CD14-positive monocyte (primary cell): ENCODE results near the gene FBN1. TPM values are rescaled to one million over a fixed set of nuclear protein-coding genes. Genes with fewer than 3 reads are reported as not detected.

ENCODE experiments used
- DNase-seq, 3 donors: peaks; one replicate each; pipeline ENCODE4 v3.0.0-alpha.2; 2011 to 2022
- H2AFZ ChIP-seq: 2 replicates; pipeline ENCODE4 v1.6.0; 2012; ENCODE audit warnings: mild to moderate bottlenecking, low read depth, low read length, inconsistent platforms; ENCODE audit not compliant: insufficient read depth, poor library complexity, severe bottlenecking
- H3K27ac ChIP-seq, 2 donors: 1 replicate in 1 of 2; 2 replicates in 1 of 2; pipeline ENCODE4 v1.5.1; 2012 to 2013; ENCODE audit warnings: low read length in 2 of 2, control low read depth in 1 of 2, inconsistent platforms in 1 of 2, low read depth in 1 of 2, mild to moderate bottlenecking in 1 of 2
- H3K27me3 ChIP-seq, 2 donors: one replicate each; pipeline versions ENCODE4 v1.6.0 to v1.6.1; 2011 to 2013; ENCODE audit warnings: low read length in 2 of 2; ENCODE audit not compliant: control insufficient read depth in 2 of 2, insufficient read depth in 2 of 2
- H3K36me3 ChIP-seq, 2 donors: replicated peaks in 1 of 2; 1 replicate in 1 of 2; 2 replicates in 1 of 2; pipeline versions ENCODE4 v1.5.1 to v1.6.1; 2012 to 2013; ENCODE audit warnings: low read length in 2 of 2, control low read depth in 1 of 2, inconsistent platforms in 1 of 2, mild to moderate bottlenecking in 1 of 2; ENCODE audit not compliant: insufficient read depth in 2 of 2, control insufficient read depth in 1 of 2
- H3K4me1 ChIP-seq, 2 donors: 1 replicate in 1 of 2; 2 replicates in 1 of 2; pipeline versions ENCODE4 v1.5.1 to v1.6.1; 2012 to 2013; ENCODE audit warnings: low read length in 2 of 2, control low read depth in 1 of 2, inconsistent platforms in 1 of 2, mild to moderate bottlenecking in 1 of 2, moderate library complexity in 1 of 2; ENCODE audit not compliant: insufficient read depth in 2 of 2, control insufficient read depth in 1 of 2
- H3K4me2 ChIP-seq: replicated peaks from 2 replicates; pipeline ENCODE3; 2012; ENCODE audit warnings: low read length, moderate library complexity, mild to moderate bottlenecking; ENCODE audit not compliant: poor library complexity, severe bottlenecking; ENCODE audit errors: extremely low read depth
- H3K4me3 ChIP-seq, 3 experiments: fragments of 200-600 bp in 1 of 3; sonication (generic) in 1 of 3; replicated peaks in 1 of 3; 1 replicate in 2 of 3; 2 replicates in 1 of 3; pipeline ENCODE4 v1.5.1; 2011 to 2013; ENCODE audit warnings: low read length in 3 of 3, mild to moderate bottlenecking in 3 of 3, control low read depth in 2 of 3, low read depth in 2 of 3, inconsistent platforms in 1 of 3, moderate library complexity in 1 of 3
- H3K79me2 ChIP-seq: 2 replicates; pipeline ENCODE4 v1.6.0; 2012; ENCODE audit warnings: mild to moderate bottlenecking, control low read depth, inconsistent platforms, low read length, moderate library complexity; ENCODE audit not compliant: insufficient read depth
- H3K9ac ChIP-seq: 2 replicates; pipeline ENCODE4 v1.6.0; 2017; ENCODE audit warnings: low read length, mild to moderate bottlenecking; ENCODE audit not compliant: insufficient read depth, poor library complexity, severe bottlenecking
- H3K9me3 ChIP-seq, 2 donors: replicated peaks in 1 of 2; 1 replicate in 1 of 2; 2 replicates in 1 of 2; pipeline versions ENCODE4 v1.5.1 to v1.6.1; 2012 to 2013; ENCODE audit warnings: low read length in 2 of 2, control low read depth in 1 of 2; ENCODE audit not compliant: control insufficient read depth in 1 of 2, insufficient read depth in 1 of 2
- H4K20me1 ChIP-seq: 2 replicates; pipeline ENCODE4 v1.6.0; 2012; ENCODE audit warnings: mild to moderate bottlenecking, low read length, control low read depth, moderate library complexity; ENCODE audit not compliant: insufficient read depth
- H3K27ac Mint-ChIP-seq, 7 donors: one replicate each; pipeline ENCODE4 v1.8.0; 2020; ENCODE audit warnings: mild to moderate bottlenecking in 7 of 7, mixed read lengths in 7 of 7, moderate library complexity in 6 of 7, inconsistent platforms in 2 of 7
- H3K27me3 Mint-ChIP-seq, 3 donors: one replicate each; pipeline ENCODE4 v1.8.0; 2021 to 2022; ENCODE audit warnings: low read depth in 3 of 3, mild to moderate bottlenecking in 3 of 3, mixed read lengths in 3 of 3, moderate library complexity in 3 of 3, inconsistent platforms in 1 of 3
- H3K36me3 Mint-ChIP-seq, 2 donors: one replicate each; pipeline ENCODE4 v1.8.0; 2020; ENCODE audit warnings: mixed read lengths in 2 of 2, inconsistent platforms in 1 of 2, mild to moderate bottlenecking in 1 of 2
- H3K4me1 Mint-ChIP-seq: one replicate; pipeline ENCODE4 v1.8.0; 2020; ENCODE audit warnings: mild to moderate bottlenecking, mixed read lengths
- H3K4me3 Mint-ChIP-seq, 2 donors: one replicate each; pipeline ENCODE4 v1.8.0; 2020; ENCODE audit warnings: mild to moderate bottlenecking in 2 of 2, mixed read lengths in 2 of 2, moderate library complexity in 1 of 2
- H3K9me3 Mint-ChIP-seq, 7 donors: one replicate each; pipeline ENCODE4 v1.8.0; 2020 to 2022; ENCODE audit warnings: mixed read lengths in 7 of 7, mild to moderate bottlenecking in 6 of 7, moderate library complexity in 6 of 7, inconsistent platforms in 2 of 7
- WGBS: methylation state at CpG from one replicate; pipeline ENCODE4 v1.1.5; 2013; ENCODE audit warnings: missing lambda C conversion rate; ENCODE audit not compliant: insufficient coverage; 5-methylcytosine and 5-hydroxymethylcytosine counted together
- intact Hi-C, 2 donors: fragments of 100-400 bp; cut with micrococcal nuclease; formaldehyde crosslinking; loops; one replicate each; pipeline versions ENCODE4 v1.15.0 to v1.15.1; 2023
- polyA plus RNA-seq, 3 donors: library from polyadenylated mRNA; depleted of rRNA in 1 of 3; unstranded in 2 of 3; stranded (reverse) in 1 of 3; fragments of 300-500 nt in 2 of 3; fragments of >200 nt in 1 of 3; fragmentation: Illumina TruSeq in 2 of 3; gene quantifications; 1 replicate in 2 of 3; 2 replicates in 1 of 3; pipeline ENCODE4 v1.2.3, GENCODE V29; 2012 to 2021
- TF ChIP-seq, protein P1 (sequence below): fragments of 200-600 bp; IDR thresholded peaks from one replicate; pipeline ENCODE4 v1.8.0; 2022; ENCODE audit warnings: antibody characterized with exemption, mild to moderate bottlenecking

The FBN1 gene
- polyA plus RNA-seq, 3 donors: 0.29 TPM; not detected in 2

DNA sequence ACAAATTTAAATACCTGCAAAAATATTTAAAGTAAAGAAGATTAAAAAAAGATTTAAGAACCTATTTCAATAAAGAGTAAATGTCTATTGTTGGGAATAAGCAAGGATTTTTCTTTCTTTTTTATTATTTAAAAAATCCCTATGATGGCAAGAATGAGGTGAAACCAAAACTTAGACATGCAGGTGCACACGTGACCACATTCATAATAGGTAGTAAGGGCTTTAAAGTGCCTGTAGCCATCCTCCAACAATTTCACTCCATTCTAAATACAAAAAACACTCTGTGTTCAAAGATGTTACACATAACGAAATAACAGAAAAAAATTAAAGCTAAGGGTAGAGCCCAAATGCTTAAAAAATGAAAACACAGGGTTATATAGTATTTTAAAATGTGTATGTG lies 74.0 kb downstream of the FBN1 start:
- Histone ChIP-seq H3K9me3 (no peaks in the 10 kb centered on the region), H3K4me2 (no peak overlapping the region), H3K27me3 (no peaks in the 10 kb centered on the region), H3K4me3 (no peak overlapping the region), H3K79me2 (no peaks in the 10 kb centered on the region), H3K36me3 (no peaks in the 10 kb centered on the region), H3K4me1 (no peaks in the 10 kb centered on the region), H3K9ac (no peak overlapping the region), H2AFZ (no peak overlapping the region), H3K27ac (no peak overlapping the region), H4K20me1 (no peaks in the 10 kb centered on the region)
- no CpG with 5 or more reads among the region's 2 CpGs for WGBS
- H3K27me3 Mint-ChIP-seq: peaks cover 0 to 2% (median 0%) of the 10 kb centered on the region in 3 donors
- intact Hi-C loops: no loop called here
- H3K4me3 Mint-ChIP-seq: no peak overlapping the region
- no peaks in the 10 kb centered on the region for H3K4me1 Mint-ChIP-seq
- no peak for DNase-seq
- TF ChIP-seq, protein P1, sequence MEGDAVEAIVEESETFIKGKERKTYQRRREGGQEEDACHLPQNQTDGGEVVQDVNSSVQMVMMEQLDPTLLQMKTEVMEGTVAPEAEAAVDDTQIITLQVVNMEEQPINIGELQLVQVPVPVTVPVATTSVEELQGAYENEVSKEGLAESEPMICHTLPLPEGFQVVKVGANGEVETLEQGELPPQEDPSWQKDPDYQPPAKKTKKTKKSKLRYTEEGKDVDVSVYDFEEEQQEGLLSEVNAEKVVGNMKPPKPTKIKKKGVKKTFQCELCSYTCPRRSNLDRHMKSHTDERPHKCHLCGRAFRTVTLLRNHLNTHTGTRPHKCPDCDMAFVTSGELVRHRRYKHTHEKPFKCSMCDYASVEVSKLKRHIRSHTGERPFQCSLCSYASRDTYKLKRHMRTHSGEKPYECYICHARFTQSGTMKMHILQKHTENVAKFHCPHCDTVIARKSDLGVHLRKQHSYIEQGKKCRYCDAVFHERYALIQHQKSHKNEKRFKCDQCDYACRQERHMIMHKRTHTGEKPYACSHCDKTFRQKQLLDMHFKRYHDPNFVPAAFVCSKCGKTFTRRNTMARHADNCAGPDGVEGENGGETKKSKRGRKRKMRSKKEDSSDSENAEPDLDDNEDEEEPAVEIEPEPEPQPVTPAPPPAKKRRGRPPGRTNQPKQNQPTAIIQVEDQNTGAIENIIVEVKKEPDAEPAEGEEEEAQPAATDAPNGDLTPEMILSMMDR: no peak
- no peak overlapping the region for H3K27ac Mint-ChIP-seq
- H3K9me3 Mint-ChIP-seq: peaks cover 0 to 10% (median 2%) of the 10 kb centered on the region in 7 donors
- no peaks in the 10 kb centered on the region for H3K36me3 Mint-ChIP-seq

DNA sequence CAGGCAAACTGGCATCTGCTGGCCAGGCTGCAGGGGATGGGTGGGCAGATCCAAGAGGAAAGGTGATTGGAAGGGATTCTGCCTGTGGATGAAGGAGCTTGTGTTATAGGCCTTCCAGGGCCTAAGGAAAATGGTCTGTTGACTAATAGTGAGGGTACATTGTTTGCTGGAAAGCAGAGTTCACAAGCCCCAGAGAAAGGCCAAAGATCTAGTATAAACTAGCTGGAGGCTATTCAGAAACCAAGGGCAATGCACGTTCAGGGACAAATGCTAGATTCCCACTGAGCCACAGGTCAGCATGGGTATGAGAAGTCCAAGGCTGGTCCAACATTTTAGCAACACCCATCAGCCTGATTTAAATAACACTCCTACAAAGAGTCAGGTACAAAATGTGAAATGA lies 74.7 kb downstream of the FBN1 start:
- WGBS: no CpG with 5 or more reads among the region's 1 CpG
- no peak overlapping the region for H3K4me3 Mint-ChIP-seq

More for the DNA sequence above, 74.7 kb downstream of the FBN1 start:
- H3K27ac ChIP-seq: no peak overlapping the region
- no peak overlapping the region for H2AFZ ChIP-seq
- H3K36me3 Mint-ChIP-seq: no peaks in the 10 kb centered on the region
- H3K4me2 ChIP-seq: no peak overlapping the region
- no peaks in the 10 kb centered on the region for H3K4me1 Mint-ChIP-seq
- no peaks in the 10 kb centered on the region for H3K79me2 ChIP-seq
- no peak overlapping the region for H3K27ac Mint-ChIP-seq
- H3K27me3 Mint-ChIP-seq: peaks cover 0 to 2% (median 0%) of the 10 kb centered on the region in 3 donors
- intact Hi-C loops: no loop called here
- H3K36me3 ChIP-seq: no peaks in the 10 kb centered on the region
- H3K9me3 Mint-ChIP-seq: peaks cover 0 to 7% (median 2%) of the 10 kb centered on the region in 7 donors
- no peaks in the 10 kb centered on the region for H4K20me1 ChIP-seq
- TF ChIP-seq, protein P1: no peak
- no peaks in the 10 kb centered on the region for H3K9me3 ChIP-seq
- H3K4me1 ChIP-seq: no peaks in the 10 kb centered on the region
- H3K4me3 ChIP-seq: no peak overlapping the region
- no peaks in the 10 kb centered on the region for H3K27me3 ChIP-seq
- no peak for DNase-seq
- H3K9ac ChIP-seq: no peak overlapping the region
